ENCODE measurements around the gene NELL2. TPM values are rescaled to one million over a fixed set of nuclear protein-coding genes. Genes with fewer than 3 reads are reported as not detected.

NELL2 gene
- total and polyA plus RNA-seq, 10 of the 15 experiments (the other 5 are each of a cell fraction or from before 2014, with no cell fraction given) = 0.27 to 2.3 (median 0.76) TPM

DNA sequence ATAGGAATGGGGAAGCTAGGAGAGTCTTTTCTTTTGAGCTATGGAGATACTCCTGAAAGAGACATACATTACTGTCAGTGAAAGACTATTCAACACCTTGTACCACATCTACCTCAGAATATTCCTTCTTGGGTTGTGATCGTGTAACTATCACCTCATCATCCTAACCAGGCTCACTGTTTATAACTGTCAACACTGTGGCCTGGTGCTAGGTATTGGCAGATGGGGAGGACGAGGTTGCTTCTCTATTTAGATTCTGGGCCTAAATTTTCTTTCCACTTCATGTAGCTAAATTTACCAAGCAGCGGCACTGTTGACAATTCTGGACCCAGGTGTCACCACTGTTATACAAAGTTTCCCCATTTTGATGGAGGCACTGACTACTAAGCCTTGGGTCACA is 354.4 kb downstream of the NELL2 start:
- Histone ChIP-seq H3K27ac (ENCODE audit: control insufficient read depth, insufficient read depth) (no peak overlapping the region), H3K36me3 (ENCODE audit: control insufficient read depth in 2 of 2, insufficient read depth in 2 of 2, low read length in 1 of 2) (no peaks in the 10 kb centered on the region), H3K4me3 (no peak overlapping the region), H3K9me3 (replicated peaks; ENCODE audit: control insufficient read depth, insufficient read depth, low read length) (no peaks in the 10 kb centered on the region), H4K20me1 (ENCODE audit: control insufficient read depth, insufficient read depth) (no peaks in the 10 kb centered on the region), H3K4me2 (ENCODE audit: control insufficient read depth, insufficient read depth) (no peak overlapping the region), H3K79me2 (ENCODE audit: control insufficient read depth, insufficient read depth, low read length) (no peaks in the 10 kb centered on the region), H3K9ac (ENCODE audit: control insufficient read depth, insufficient read depth, low read length) (no peak overlapping the region), H3K27me3 (replicated peaks in 1 of 2; ENCODE audit: control insufficient read depth in 2 of 2, insufficient read depth in 2 of 2, low read length in 1 of 2) (no peaks in the 10 kb centered on the region), H3K4me1 (ENCODE audit: control insufficient read depth, insufficient read depth, low read length) (no peaks in the 10 kb centered on the region), H2AFZ (ENCODE audit: control insufficient read depth, low read depth, low read length) (no peak overlapping the region)
- DNase-seq (ENCODE audit: low read depth, low spot score) (no peak), ATAC-seq (no peak), FAIRE-seq (no peak)
- SMC1A ChIA-PET (ENCODE audit: uncharacterized antibody, unreplicated experiment) = interaction anchor here (1.0 kb wide), 1 partner anchor 15 kb away, joined by 3 read pairs; no protein-coding TSS in a partner anchor
- in situ Hi-C loops (cut with MboI) = no loop called here
- WGBS (ENCODE audit: insufficient coverage, insufficient replicate concordance, low lambda C conversion rate, missing lambda C conversion rate) = 62% methylated on average over 3 of the region's 3 CpGs
- TF ChIP-seq TBL1XR1 (IDR thresholded peaks at IDR 0.05; ENCODE audit: low read depth, low read length) = no peak
- TF ChIP-seq, protein P1, sequence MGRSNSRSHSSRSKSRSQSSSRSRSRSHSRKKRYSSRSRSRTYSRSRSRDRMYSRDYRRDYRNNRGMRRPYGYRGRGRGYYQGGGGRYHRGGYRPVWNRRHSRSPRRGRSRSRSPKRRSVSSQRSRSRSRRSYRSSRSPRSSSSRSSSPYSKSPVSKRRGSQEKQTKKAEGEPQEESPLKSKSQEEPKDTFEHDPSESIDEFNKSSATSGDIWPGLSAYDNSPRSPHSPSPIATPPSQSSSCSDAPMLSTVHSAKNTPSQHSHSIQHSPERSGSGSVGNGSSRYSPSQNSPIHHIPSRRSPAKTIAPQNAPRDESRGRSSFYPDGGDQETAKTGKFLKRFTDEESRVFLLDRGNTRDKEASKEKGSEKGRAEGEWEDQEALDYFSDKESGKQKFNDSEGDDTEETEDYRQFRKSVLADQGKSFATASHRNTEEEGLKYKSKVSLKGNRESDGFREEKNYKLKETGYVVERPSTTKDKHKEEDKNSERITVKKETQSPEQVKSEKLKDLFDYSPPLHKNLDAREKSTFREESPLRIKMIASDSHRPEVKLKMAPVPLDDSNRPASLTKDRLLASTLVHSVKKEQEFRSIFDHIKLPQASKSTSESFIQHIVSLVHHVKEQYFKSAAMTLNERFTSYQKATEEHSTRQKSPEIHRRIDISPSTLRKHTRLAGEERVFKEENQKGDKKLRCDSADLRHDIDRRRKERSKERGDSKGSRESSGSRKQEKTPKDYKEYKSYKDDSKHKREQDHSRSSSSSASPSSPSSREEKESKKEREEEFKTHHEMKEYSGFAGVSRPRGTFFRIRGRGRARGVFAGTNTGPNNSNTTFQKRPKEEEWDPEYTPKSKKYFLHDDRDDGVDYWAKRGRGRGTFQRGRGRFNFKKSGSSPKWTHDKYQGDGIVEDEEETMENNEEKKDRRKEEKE (IDR thresholded peaks at IDR 0.05) = no peak
- no peak for TF ChIP-seq MXI1 (IDR thresholded peaks at IDR 0.05; ENCODE audit: low read depth, low read length)
- TF ChIP-seq, protein P2, sequence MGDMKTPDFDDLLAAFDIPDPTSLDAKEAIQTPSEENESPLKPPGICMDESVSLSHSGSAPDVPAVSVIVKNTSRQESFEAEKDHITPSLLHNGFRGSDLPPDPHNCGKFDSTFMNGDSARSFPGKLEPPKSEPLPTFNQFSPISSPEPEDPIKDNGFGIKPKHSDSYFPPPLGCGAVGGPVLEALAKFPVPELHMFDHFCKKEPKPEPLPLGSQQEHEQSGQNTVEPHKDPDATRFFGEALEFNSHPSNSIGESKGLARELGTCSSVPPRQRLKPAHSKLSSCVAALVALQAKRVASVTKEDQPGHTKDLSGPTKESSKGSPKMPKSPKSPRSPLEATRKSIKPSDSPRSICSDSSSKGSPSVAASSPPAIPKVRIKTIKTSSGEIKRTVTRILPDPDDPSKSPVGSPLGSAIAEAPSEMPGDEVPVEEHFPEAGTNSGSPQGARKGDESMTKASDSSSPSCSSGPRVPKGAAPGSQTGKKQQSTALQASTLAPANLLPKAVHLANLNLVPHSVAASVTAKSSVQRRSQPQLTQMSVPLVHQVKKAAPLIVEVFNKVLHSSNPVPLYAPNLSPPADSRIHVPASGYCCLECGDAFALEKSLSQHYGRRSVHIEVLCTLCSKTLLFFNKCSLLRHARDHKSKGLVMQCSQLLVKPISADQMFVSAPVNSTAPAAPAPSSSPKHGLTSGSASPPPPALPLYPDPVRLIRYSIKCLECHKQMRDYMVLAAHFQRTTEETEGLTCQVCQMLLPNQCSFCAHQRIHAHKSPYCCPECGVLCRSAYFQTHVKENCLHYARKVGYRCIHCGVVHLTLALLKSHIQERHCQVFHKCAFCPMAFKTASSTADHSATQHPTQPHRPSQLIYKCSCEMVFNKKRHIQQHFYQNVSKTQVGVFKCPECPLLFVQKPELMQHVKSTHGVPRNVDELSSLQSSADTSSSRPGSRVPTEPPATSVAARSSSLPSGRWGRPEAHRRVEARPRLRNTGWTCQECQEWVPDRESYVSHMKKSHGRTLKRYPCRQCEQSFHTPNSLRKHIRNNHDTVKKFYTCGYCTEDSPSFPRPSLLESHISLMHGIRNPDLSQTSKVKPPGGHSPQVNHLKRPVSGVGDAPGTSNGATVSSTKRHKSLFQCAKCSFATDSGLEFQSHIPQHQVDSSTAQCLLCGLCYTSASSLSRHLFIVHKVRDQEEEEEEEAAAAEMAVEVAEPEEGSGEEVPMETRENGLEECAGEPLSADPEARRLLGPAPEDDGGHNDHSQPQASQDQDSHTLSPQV (IDR thresholded peaks at IDR 0.05) = no peak
- no peak for TF ChIP-seq LARP7 (IDR thresholded peaks at IDR 0.05)
- intact Hi-C loops (cut with micrococcal nuclease; ENCODE audit: unreplicated experiment) = no loop called here
- no TSS peak for BruUV-seq (replicated peaks)
- RAD21 ChIA-PET (ENCODE audit: unreplicated experiment) = no interaction called here
- CTCF ChIA-PET = no interaction called here
- POLR2A ChIA-PET = no interaction called here
